Body of pancreas (tissue), 4 donors: ENCODE results near the gene FAXC.

Experiments
- CTCF ChIP-seq, 7 experiments: fragments of 450-650 bp in 4 of 7; fragments of 200-600 bp in 3 of 7; sonication (generic) in 3 of 7; IDR thresholded peaks; one replicate each; pipeline ENCODE4 v1.5.1; 2016 to 2019; ENCODE audit warnings: antibody characterized with exemption in 7 of 7
- POLR2A ChIP-seq, 3 donors: fragments of 450-650 bp; IDR thresholded peaks; one replicate each; pipeline ENCODE4 v1.6.1; 2016; ENCODE audit warnings: antibody characterized with exemption in 3 of 3, mild to moderate bottlenecking in 2 of 3

GRCh38 chr6:99270826-99271225 is 78.6 kb downstream of the FAXC start:
- no peak for TF ChIP-seq CTCF (IDR thresholded peaks at IDR 0.05)
- no peak for TF ChIP-seq POLR2A (IDR thresholded peaks at IDR 0.05)
